H9 (cell line): ENCODE data around the gene RBM34. TPM values are rescaled to one million over a fixed set of nuclear protein-coding genes. Genes with fewer than 3 reads are reported as not detected.
A peak's percentile ranks its signal among the peaks of the same experiment; 100 is the strongest.
"Not testable (repeated sequence)": the region's sequence is repeated elsewhere in the genome, so short reads cannot be mapped to it uniquely, and the experiment has no call there.

Experiments
- DNase-seq: peaks from one replicate; pipeline ENCODE4 v3.0.0-alpha.2; 2017
- H2AFZ ChIP-seq: one replicate; pipeline ENCODE4 v1.6.1; 2013; ENCODE audit warnings: mild to moderate bottlenecking, low read length, control low read depth, moderate library complexity
- H2AK5ac ChIP-seq: 2 replicates; pipeline ENCODE4 v1.6.1; 2013; ENCODE audit warnings: low read length, control low read depth, mixed read lengths; ENCODE audit not compliant: insufficient read length
- H2BK120ac ChIP-seq: one replicate; pipeline ENCODE4 v1.6.1; 2013; ENCODE audit warnings: low read depth, mild to moderate bottlenecking, low read length, control low read depth, inconsistent platforms; ENCODE audit not compliant: poor library complexity, severe bottlenecking
- H2BK12ac ChIP-seq: 2 replicates; pipeline ENCODE4 v1.6.1; 2013; ENCODE audit warnings: low read length, control low read depth, mixed read lengths, low read depth; ENCODE audit not compliant: insufficient read length
- H2BK15ac ChIP-seq: 2 replicates; pipeline ENCODE4 v1.6.1; 2013; ENCODE audit warnings: low read depth, low read length, control low read depth
- H2BK20ac ChIP-seq: one replicate; pipeline ENCODE4 v1.6.1; 2013; ENCODE audit warnings: low read depth, mild to moderate bottlenecking, low read length, control low read depth, inconsistent platforms; ENCODE audit not compliant: poor library complexity, severe bottlenecking
- H2BK5ac ChIP-seq: 2 replicates; pipeline ENCODE4 v1.6.1; 2013; ENCODE audit warnings: low read length, control low read depth, mixed read lengths; ENCODE audit not compliant: insufficient read length
- H3K14ac ChIP-seq: 2 replicates; pipeline ENCODE4 v1.6.1; 2013; ENCODE audit warnings: low read length, control low read depth; ENCODE audit not compliant: insufficient read depth
- H3K18ac ChIP-seq: 2 replicates; pipeline ENCODE4 v1.6.1; 2013; ENCODE audit warnings: low read depth, mild to moderate bottlenecking, mixed read lengths, low read length, control low read depth; ENCODE audit not compliant: insufficient read length
- H3K23ac ChIP-seq: 2 replicates; pipeline ENCODE4 v1.6.1; 2013; ENCODE audit warnings: low read length, control low read depth, mixed read lengths, low read depth; ENCODE audit not compliant: insufficient read length
- H3K23me2 ChIP-seq: 2 replicates; pipeline ENCODE4 v1.6.1; 2013; ENCODE audit warnings: low read depth, mild to moderate bottlenecking, mixed read lengths, low read length, control low read depth; ENCODE audit not compliant: insufficient read length, poor library complexity, severe bottlenecking
- H3K27ac ChIP-seq: 2 replicates; pipeline ENCODE4 v1.5.1; 2013; ENCODE audit warnings: low read length, control low read depth, mixed read lengths, low read depth; ENCODE audit not compliant: insufficient read length
- H3K27me3 ChIP-seq: 2 replicates; pipeline ENCODE4 v1.6.1; 2013; ENCODE audit warnings: low read length, control low read depth, inconsistent platforms; ENCODE audit not compliant: insufficient read depth
- H3K4ac ChIP-seq: 2 replicates; pipeline ENCODE4 v1.6.1; 2013; ENCODE audit warnings: low read depth, mild to moderate bottlenecking, control low read depth, inconsistent platforms, low read length, moderate library complexity
- H3K4me1 ChIP-seq: 2 replicates; pipeline ENCODE4 v1.6.1; 2013; ENCODE audit warnings: low read length, control low read depth, inconsistent platforms; ENCODE audit not compliant: insufficient read depth
- H3K4me2 ChIP-seq: 2 replicates; pipeline ENCODE4 v1.6.1; 2013; ENCODE audit warnings: low read length, control low read depth, mixed read lengths; ENCODE audit not compliant: insufficient read length, insufficient read depth
- H3K56ac ChIP-seq: 2 replicates; pipeline ENCODE4 v1.6.1; 2013; ENCODE audit warnings: low read depth, mild to moderate bottlenecking, mixed read lengths, low read length, control low read depth; ENCODE audit not compliant: insufficient read length
- H3K79me1 ChIP-seq: 2 replicates; pipeline ENCODE4 v1.6.1; 2013; ENCODE audit warnings: low read depth, mild to moderate bottlenecking, moderate library complexity, low read length, control low read depth, inconsistent platforms; ENCODE audit not compliant: insufficient read depth, poor library complexity, severe bottlenecking
- H3K79me2 ChIP-seq: 2 replicates; pipeline ENCODE4 v1.6.1; 2013; ENCODE audit warnings: low read length, control low read depth, inconsistent platforms; ENCODE audit not compliant: insufficient read depth
- H3K9ac ChIP-seq: 2 replicates; pipeline ENCODE4 v1.6.1; 2013; ENCODE audit warnings: low read length, control low read depth, mixed read lengths; ENCODE audit not compliant: insufficient read length; ENCODE audit errors: extremely low read depth
- H3K9me3 ChIP-seq: one replicate; pipeline ENCODE4 v1.6.1; 2013; ENCODE audit warnings: low read depth, low read length, inconsistent platforms; ENCODE audit not compliant: control insufficient read depth
- H3T11ph ChIP-seq: one replicate; pipeline ENCODE4 v1.6.1; 2013; ENCODE audit warnings: mild to moderate bottlenecking, low read length, control low read depth, inconsistent platforms
- H4K20me1 ChIP-seq: one replicate; pipeline ENCODE4 v1.6.1; 2013; ENCODE audit not compliant: control insufficient read depth, insufficient read length, insufficient read depth
- H4K5ac ChIP-seq: 2 replicates; pipeline ENCODE4 v1.6.1; 2013; ENCODE audit warnings: low read depth, mild to moderate bottlenecking, mixed read lengths, low read length, control low read depth; ENCODE audit not compliant: insufficient read length
- H4K8ac ChIP-seq: replicated peaks from 2 replicates; pipeline ENCODE4 v1.6.1; 2013; ENCODE audit warnings: low read length, control low read depth, mixed read lengths, low read depth; ENCODE audit not compliant: insufficient read length
- H4K91ac ChIP-seq: 2 replicates; pipeline ENCODE4 v1.6.1; 2013; ENCODE audit warnings: low read depth, mild to moderate bottlenecking, moderate library complexity, mixed read lengths, low read length, control low read depth; ENCODE audit not compliant: insufficient read length
- H3K27ac Mint-ChIP-seq, 3 experiments: 2 replicates in 2 of 3; 3 replicates in 1 of 3; pipeline ENCODE4 v1.8.0; 2020 to 2021; ENCODE audit warnings: mixed read lengths in 3 of 3, mild to moderate bottlenecking in 1 of 3, moderate library complexity in 1 of 3
- H3K27me3 Mint-ChIP-seq: 2 replicates; pipeline ENCODE4 v1.8.0; 2021; ENCODE audit warnings: low read depth, mild to moderate bottlenecking, moderate library complexity, mixed read lengths
- H3K36me3 Mint-ChIP-seq, 3 experiments: 2 replicates in 2 of 3; 3 replicates in 1 of 3; pipeline ENCODE4 v1.8.0; 2020 to 2021; ENCODE audit warnings: low read depth in 3 of 3, mixed read lengths in 3 of 3; ENCODE audit not compliant: insufficient read depth in 1 of 3
- H3K4me1 Mint-ChIP-seq, 2 experiments: 2 replicates each; pipeline ENCODE4 v1.8.0; 2020; ENCODE audit warnings: mixed read lengths in 2 of 2
- H3K4me3 Mint-ChIP-seq, 2 experiments: 2 replicates in 1 of 2; 3 replicates in 1 of 2; pipeline ENCODE4 v1.8.0; 2020 to 2021; ENCODE audit warnings: mild to moderate bottlenecking in 2 of 2, mixed read lengths in 2 of 2, moderate library complexity in 1 of 2
- H3K9me3 Mint-ChIP-seq, 2 experiments: 2 replicates in 1 of 2; 3 replicates in 1 of 2; pipeline ENCODE4 v1.8.0; 2020; ENCODE audit warnings: mild to moderate bottlenecking in 2 of 2, mixed read lengths in 2 of 2, moderate library complexity in 1 of 2
- WGBS: extraction: QIAGEN DNeasy Blood & Tissue Kit; methylation state at CpG from one replicate; pipeline ENCODE4 v1.1.7; 2013; ENCODE audit warnings: missing lambda C conversion rate, low lambda C conversion rate, mixed read lengths; ENCODE audit not compliant: insufficient read length; ENCODE audit errors: extremely low coverage; 5-methylcytosine and 5-hydroxymethylcytosine counted together
- total RNA-seq: library from RNA; stranded (reverse); gene quantifications from 2 replicates; pipeline ENCODE4 v1.2.1, GENCODE V29; 2021

Gene RBM34
- total RNA-seq, 1 experiment from 2014 or later, result 121 TPM

- not testable (repeated sequence) for H2BK15ac ChIP-seq, H3K23ac ChIP-seq, H3K56ac ChIP-seq, H2BK20ac ChIP-seq, H3K9me3 Mint-ChIP-seq, H4K91ac ChIP-seq, H3K27me3 ChIP-seq, H3K14ac ChIP-seq, H4K20me1 ChIP-seq, H3K23me2 ChIP-seq, H3K79me1 ChIP-seq, H2AFZ ChIP-seq, H3T11ph ChIP-seq, H2AK5ac ChIP-seq, H3K27ac ChIP-seq, H3K4me2 ChIP-seq, H2BK12ac ChIP-seq, H4K8ac ChIP-seq, H3K79me2 ChIP-seq, H2BK5ac ChIP-seq, H3K9me3 ChIP-seq, H4K5ac ChIP-seq, DNase-seq, H3K27ac Mint-ChIP-seq, H3K9ac ChIP-seq, H3K36me3 Mint-ChIP-seq, H3K18ac ChIP-seq, H3K4ac ChIP-seq, H3K4me3 Mint-ChIP-seq, H3K27me3 Mint-ChIP-seq, H2BK120ac ChIP-seq
- H3K4me1 ChIP-seq, result peaks cover 14% of the 10 kb centered on the region
- peaks cover 35 to 39% of the 10 kb centered on the region in 2 experiments for H3K4me1 Mint-ChIP-seq
- no CpG with 5 or more reads among the region's 8 CpGs for WGBS
Observed at GRCh38 chr1:235092045-235092406, 69.0 kb downstream of the RBM34 start.

- H3K56ac ChIP-seq, H3K9me3 Mint-ChIP-seq, H4K8ac ChIP-seq, H2AK5ac ChIP-seq, H3K14ac ChIP-seq, H2BK120ac ChIP-seq, H4K20me1 ChIP-seq, H3K27me3 ChIP-seq, H3K79me2 ChIP-seq, H3K23ac ChIP-seq, H3K9ac ChIP-seq, H4K91ac ChIP-seq, H2BK20ac ChIP-seq, H3K4me2 ChIP-seq, H3K79me1 ChIP-seq, H3K23me2 ChIP-seq, H3K36me3 Mint-ChIP-seq, H3K27ac ChIP-seq, H3K9me3 ChIP-seq, H2BK12ac ChIP-seq, H2BK5ac ChIP-seq, H3T11ph ChIP-seq, H3K4me3 Mint-ChIP-seq, H3K27me3 Mint-ChIP-seq, H2AFZ ChIP-seq, DNase-seq, H2BK15ac ChIP-seq, H4K5ac ChIP-seq: not testable (repeated sequence)
- WGBS, result no CpG with 5 or more reads among the region's 20 CpGs
- Mint-ChIP-seq H3K4me1 (peaks cover 35 to 39% of the 10 kb centered on the region in 2 experiments), H3K27ac (peak overlapping the region in 2 of 3 experiments; percentile 53 to 95; a peak in 2 of 7 replicates)
- Histone ChIP-seq H3K18ac (peak overlapping the region; percentile 22), H3K4ac (peak overlapping the region; percentile 23; the same call in 1 of the 2 replicates), H3K4me1 (peaks cover 14% of the 10 kb centered on the region)
Observed at GRCh38 chr1:235091319-235092044, 69.6 kb downstream of the RBM34 start.
